OCI-LY1 (cell line): Measurements from ENCODE around the gene CCDC172.

ENCODE experiments used
- H2AFZ ChIP-seq: fragments of 200-600 bp; sonication (generic), shearing (Covaris generic); 2 replicates; pipeline ENCODE4 v1.6.0; 2014; ENCODE audit warnings: antibody characterized with exemption, mild to moderate bottlenecking, low read length
- H3F3A ChIP-seq: fragments of 200-600 bp; sonication (generic), shearing (Covaris generic); 2 replicates; pipeline ENCODE4 v1.6.0; 2014; ENCODE audit warnings: mild to moderate bottlenecking, antibody characterized with exemption, low read length, moderate library complexity; ENCODE audit not compliant: insufficient read depth
- H3K27ac ChIP-seq: fragments of 200-600 bp; sonication (generic); 2 replicates; pipeline ENCODE4 v1.5.1; 2014; ENCODE audit warnings: low read length, mixed run types, mild to moderate bottlenecking, low read depth; ENCODE audit not compliant: poor library complexity, severe bottlenecking
- H3K27me3 ChIP-seq: fragments of 200-600 bp; sonication (generic); 2 replicates; pipeline ENCODE4 v1.6.0; 2014; ENCODE audit warnings: antibody characterized with exemption, mild to moderate bottlenecking, low read length, moderate library complexity; ENCODE audit not compliant: insufficient read depth
- H3K36me3 ChIP-seq: fragments of 200-600 bp; sonication (generic); 2 replicates; pipeline ENCODE4 v1.6.1; 2014; ENCODE audit warnings: mild to moderate bottlenecking, antibody characterized with exemption, low read length, moderate library complexity, mixed read lengths; ENCODE audit not compliant: insufficient read depth
- H3K4me1 ChIP-seq: fragments of 200-600 bp; sonication (generic); 2 replicates; pipeline ENCODE4 v1.5.1; 2014; ENCODE audit warnings: mild to moderate bottlenecking, low read length, moderate library complexity; ENCODE audit not compliant: insufficient read depth, severe bottlenecking
- H3K4me2 ChIP-seq: fragments of 200-600 bp; sonication (generic), shearing (Covaris generic); 2 replicates; pipeline ENCODE4 v1.6.1; 2014; ENCODE audit warnings: low read length
- H3K4me3 ChIP-seq: fragments of 200-600 bp; sonication (generic); 2 replicates; pipeline ENCODE4 v1.5.1; 2014; ENCODE audit warnings: low read length, low read depth, mild to moderate bottlenecking, mixed read lengths; ENCODE audit not compliant: poor library complexity, severe bottlenecking
- H3K79me2 ChIP-seq: fragments of 200-600 bp; shearing (Covaris generic); 2 replicates; pipeline ENCODE4 v1.6.1; 2016; ENCODE audit warnings: mixed run types, low read length, mixed read lengths; ENCODE audit not compliant: insufficient read depth
- H3K9ac ChIP-seq: fragments of 200-600 bp; sonication (generic), shearing (Covaris generic); 2 replicates; pipeline ENCODE4 v1.6.1; 2014; ENCODE audit warnings: mild to moderate bottlenecking, low read length, mixed read lengths
- H3K9me2 ChIP-seq: fragments of 200-600 bp; sonication (generic), shearing (Covaris generic); 2 replicates; pipeline ENCODE4 v1.6.1; 2014; ENCODE audit warnings: low read depth, mild to moderate bottlenecking, low read length, mixed read lengths
- H3K9me3 ChIP-seq: fragments of 200-600 bp; shearing (Covaris generic); 2 replicates; pipeline ENCODE4 v1.6.1; 2014; ENCODE audit warnings: low read length, mixed read lengths
- H4K20me1 ChIP-seq: fragments of 200-600 bp; sonication (generic), shearing (Covaris generic); 2 replicates; pipeline ENCODE4 v1.6.0; 2016; ENCODE audit warnings: mild to moderate bottlenecking, low read length; ENCODE audit not compliant: insufficient read depth
- CTCF ChIP-seq: fragments of 200-600 bp; sonication (generic), shearing (Covaris generic); IDR thresholded peaks from 2 replicates; pipeline ENCODE4 v1.5.1; 2017; ENCODE audit warnings: mild to moderate bottlenecking, antibody characterized with exemption, low read length, moderate library complexity, mixed read lengths
- EZH2 ChIP-seq: fragments of 200-600 bp; sonication (generic), shearing (Covaris generic); IDR thresholded peaks from 2 replicates; pipeline ENCODE4 v1.8.0; 2017; ENCODE audit warnings: borderline replicate concordance, mixed run types, mild to moderate bottlenecking, antibody characterized with exemption, low read length, moderate library complexity, mixed read lengths

Gene CCDC172

GRCh38 chr10:116371737-116372136 is 47.5 kb downstream of the CCDC172 start:
- Histone ChIP-seq H3K27ac (no peak overlapping the region), H4K20me1 (no peaks in the 10 kb centered on the region), H3K4me3 (no peak overlapping the region), H3F3A (no peaks in the 10 kb centered on the region), H3K36me3 (no peaks in the 10 kb centered on the region), H3K9ac (no peak overlapping the region), H3K4me2 (no peak overlapping the region), H2AFZ (no peak overlapping the region), H3K4me1 (no peaks in the 10 kb centered on the region), H3K9me3 (no peaks in the 10 kb centered on the region), H3K9me2 (no peaks in the 10 kb centered on the region), H3K27me3 (no peaks in the 10 kb centered on the region), H3K79me2 (no peaks in the 10 kb centered on the region)
- TF ChIP-seq EZH2, result no peak
- TF ChIP-seq CTCF, result no peak

GRCh38 chr10:116382290-116382689 is 58.0 kb downstream of the CCDC172 start:
- Histone ChIP-seq H3K9me3 (no peaks in the 10 kb centered on the region), H2AFZ (no peak overlapping the region), H3K4me2 (no peak overlapping the region), H3K9me2 (no peaks in the 10 kb centered on the region), H3K79me2 (no peaks in the 10 kb centered on the region), H3K4me3 (no peak overlapping the region), H3K36me3 (no peaks in the 10 kb centered on the region), H3F3A (no peaks in the 10 kb centered on the region), H4K20me1 (no peaks in the 10 kb centered on the region), H3K9ac (no peak overlapping the region), H3K27me3 (no peaks in the 10 kb centered on the region), H3K27ac (no peak overlapping the region), H3K4me1 (no peaks in the 10 kb centered on the region)
- no peak for TF ChIP-seq CTCF
- no peak for TF ChIP-seq EZH2

DNA sequence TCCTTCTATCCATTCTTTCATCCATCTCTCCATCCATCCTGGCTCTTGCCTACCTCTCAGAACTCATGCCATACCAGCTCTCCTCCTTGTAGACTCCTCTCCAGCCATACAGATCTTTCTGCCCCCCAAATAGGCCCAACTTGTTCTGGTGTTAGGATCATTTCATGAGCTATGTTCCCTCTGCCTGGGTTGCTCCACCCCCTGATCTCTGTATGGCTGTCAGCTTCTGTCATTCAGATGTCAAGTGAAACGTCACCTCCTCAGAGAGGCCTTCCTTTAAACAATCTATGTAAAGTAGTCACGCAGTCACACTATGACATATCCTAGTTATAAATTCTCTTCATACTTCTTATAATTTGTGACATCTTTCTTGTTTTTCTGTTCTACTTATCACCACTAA is 61.1 kb downstream of the CCDC172 start:
- no peak for TF ChIP-seq EZH2
- TF ChIP-seq CTCF, result no peak
- no peak overlapping the region for H3K27ac ChIP-seq
- no peaks in the 10 kb centered on the region for H4K20me1 ChIP-seq
- H3K4me1 ChIP-seq, result no peaks in the 10 kb centered on the region
- H3K9me3 ChIP-seq, result no peaks in the 10 kb centered on the region
- H3F3A ChIP-seq, result no peaks in the 10 kb centered on the region
- H3K9me2 ChIP-seq, result no peaks in the 10 kb centered on the region
- H3K4me3 ChIP-seq, result no peak overlapping the region
- H3K79me2 ChIP-seq, result no peaks in the 10 kb centered on the region
- no peaks in the 10 kb centered on the region for H3K27me3 ChIP-seq
- no peak overlapping the region for H3K4me2 ChIP-seq
- H2AFZ ChIP-seq, result no peak overlapping the region
- no peaks in the 10 kb centered on the region for H3K36me3 ChIP-seq
- H3K9ac ChIP-seq, result no peak overlapping the region
